Effector memory CD4-positive, alpha-beta T cell (primary cell): ENCODE results near the gene MAST3.

ENCODE experiments used
- DNase-seq, 3 donors: peaks; one replicate each; pipeline ENCODE4 v3.0.0-alpha.2; 2020
- H3K27ac ChIP-seq: 2 replicates; pipeline ENCODE4 v1.7.0; 2013; ENCODE audit warnings: mild to moderate bottlenecking, low read length, moderate library complexity; ENCODE audit not compliant: insufficient read depth, poor library complexity, severe bottlenecking
- H3K27me3 ChIP-seq: replicated peaks from 2 replicates; pipeline ENCODE4 v1.7.0; 2013; ENCODE audit warnings: mild to moderate bottlenecking, low read length; ENCODE audit not compliant: insufficient read depth, control insufficient read depth, poor library complexity, severe bottlenecking
- H3K36me3 ChIP-seq: 2 replicates; pipeline ENCODE4 v1.7.0; 2013; ENCODE audit warnings: mild to moderate bottlenecking, low read length, moderate library complexity; ENCODE audit not compliant: control insufficient read depth, insufficient read depth
- H3K4me1 ChIP-seq: 2 replicates; pipeline ENCODE4 v1.7.0; 2013; ENCODE audit warnings: low read length, mild to moderate bottlenecking; ENCODE audit not compliant: control insufficient read depth, insufficient read depth, poor library complexity, severe bottlenecking
- H3K4me3 ChIP-seq: 2 replicates; pipeline ENCODE4 v1.7.0; 2013; ENCODE audit warnings: low read length, low read depth, mild to moderate bottlenecking; ENCODE audit not compliant: insufficient read depth, poor library complexity, severe bottlenecking
- H3K9me3 ChIP-seq: 2 replicates; pipeline ENCODE4 v1.7.0; 2013; ENCODE audit warnings: mild to moderate bottlenecking, low read length, moderate library complexity; ENCODE audit not compliant: control insufficient read depth

Gene MAST3

DNA sequence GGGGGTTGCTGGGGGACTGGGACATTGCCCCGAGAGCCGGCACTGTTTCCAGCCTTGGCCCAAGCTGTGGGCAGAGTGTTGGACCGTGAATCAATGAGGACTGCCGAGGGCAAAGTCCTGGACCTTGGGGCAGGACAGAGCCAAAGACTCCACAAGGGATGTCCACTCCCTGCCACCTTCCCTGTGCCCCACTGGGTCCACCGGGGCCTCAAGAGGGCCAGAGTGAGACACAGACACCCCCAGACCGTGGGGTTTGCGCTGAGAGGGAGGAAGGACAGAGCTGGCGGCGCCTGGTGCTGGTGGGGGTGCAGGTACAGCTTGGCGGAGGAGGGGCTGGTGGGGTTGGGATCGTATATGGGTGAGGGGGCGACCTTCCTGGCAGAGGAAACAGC is 11.8 kb downstream of the MAST3 start:
- Histone ChIP-seq H3K27ac (peak overlapping the region; percentile 66), H3K36me3 (no peaks in the 10 kb centered on the region), H3K9me3 (no peaks in the 10 kb centered on the region), H3K27me3 (no peaks in the 10 kb centered on the region), H3K4me1 (peaks cover 21% of the 10 kb centered on the region), H3K4me3 (peak overlapping the region; percentile 66)
- DNase-seq, result no peak

DNA sequence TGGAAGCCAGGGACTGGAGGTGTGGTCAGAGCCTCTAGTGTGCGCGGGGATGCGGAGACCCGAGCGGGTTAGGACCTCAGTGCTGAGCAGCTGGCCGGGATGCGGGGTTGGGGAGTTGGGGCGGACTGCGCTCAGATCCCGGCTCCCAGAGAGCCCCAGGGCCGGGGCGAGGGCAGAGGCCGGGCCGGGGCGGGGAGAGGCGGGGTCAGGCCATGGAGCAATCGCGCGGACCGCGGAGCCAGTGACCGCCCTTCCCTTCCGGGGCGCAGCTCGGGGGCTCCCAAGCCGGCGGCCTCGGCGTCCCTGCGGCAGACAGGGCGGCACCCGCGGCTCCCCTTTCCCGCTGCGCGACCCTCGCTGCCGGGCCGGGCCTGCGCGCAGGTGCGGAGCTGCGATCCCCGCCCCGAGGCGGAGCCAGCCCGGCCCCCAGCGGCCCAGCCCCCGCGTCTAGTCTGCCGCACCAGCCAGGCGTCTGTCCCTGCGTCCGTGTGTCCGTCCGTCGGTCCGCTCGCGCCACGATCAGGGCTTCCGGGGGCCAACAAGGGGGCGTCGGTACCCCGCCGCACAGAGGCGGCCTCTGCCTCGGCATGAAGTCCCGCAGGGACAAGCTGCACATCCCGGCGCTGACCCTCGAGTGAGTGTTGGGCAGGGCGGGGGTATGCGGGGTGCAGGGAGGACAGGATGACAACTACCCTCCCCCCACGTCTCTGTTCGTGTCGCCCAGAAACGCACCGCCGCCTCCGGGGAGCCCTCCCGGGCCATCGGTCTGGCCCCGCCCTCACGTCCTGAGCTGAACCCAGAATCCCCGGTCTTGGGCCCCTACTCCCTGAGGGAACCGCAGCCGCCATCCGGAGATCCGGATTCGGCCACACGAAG is 12.4 kb downstream of the MAST3 start:
- H3K9me3 ChIP-seq, result no peaks in the 10 kb centered on the region
- H3K27me3 ChIP-seq, result no peaks in the 10 kb centered on the region
- H3K36me3 ChIP-seq, result no peaks in the 10 kb centered on the region
- DNase-seq, result peak in 1 of 3 donors; percentile 23
- H3K4me3 ChIP-seq, result peak overlapping the region; percentile 66
- peaks cover 15% of the 10 kb centered on the region for H3K4me1 ChIP-seq
- peak overlapping the region; percentile 66 for H3K27ac ChIP-seq

DNA sequence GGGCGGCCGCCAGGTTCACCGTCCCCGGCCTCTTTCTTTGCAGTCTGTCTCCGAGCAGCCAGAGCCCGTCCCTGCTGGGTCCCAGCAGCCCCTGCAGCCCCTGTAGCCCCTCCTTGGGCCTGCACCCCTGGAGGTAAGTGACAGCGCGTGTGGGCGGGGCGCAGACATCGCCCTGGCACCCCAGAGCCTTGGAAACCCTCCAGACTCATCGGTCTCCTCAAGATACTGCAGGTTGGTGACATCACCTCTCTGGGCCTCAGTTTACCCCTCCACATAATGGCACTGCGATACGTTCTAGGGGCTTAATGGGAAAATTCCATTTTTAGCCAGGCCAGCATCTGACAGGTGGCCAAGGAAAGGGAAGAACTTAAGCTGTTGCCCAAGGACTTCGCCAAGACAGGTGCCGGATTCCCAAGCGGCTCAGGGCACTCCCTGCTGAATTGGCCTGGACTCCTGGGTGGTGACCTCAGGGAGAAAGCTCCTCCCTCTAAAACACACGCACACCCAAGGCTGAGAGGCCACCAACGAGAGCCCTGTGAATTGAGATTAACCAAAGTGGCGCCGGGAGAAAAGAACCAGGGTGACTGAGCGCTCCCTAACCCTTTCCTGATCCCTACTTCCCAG is 13.1 kb downstream of the MAST3 start:
- H3K4me1 ChIP-seq, result peaks cover 15% of the 10 kb centered on the region
- H3K9me3 ChIP-seq, result no peaks in the 10 kb centered on the region
- peaks cover 3% of the 10 kb centered on the region for H3K36me3 ChIP-seq
- no peak for DNase-seq
- H3K4me3 ChIP-seq, result peak overlapping the region; percentile 66
- H3K27me3 ChIP-seq, result no peaks in the 10 kb centered on the region
- H3K27ac ChIP-seq, result no peak overlapping the region

DNA sequence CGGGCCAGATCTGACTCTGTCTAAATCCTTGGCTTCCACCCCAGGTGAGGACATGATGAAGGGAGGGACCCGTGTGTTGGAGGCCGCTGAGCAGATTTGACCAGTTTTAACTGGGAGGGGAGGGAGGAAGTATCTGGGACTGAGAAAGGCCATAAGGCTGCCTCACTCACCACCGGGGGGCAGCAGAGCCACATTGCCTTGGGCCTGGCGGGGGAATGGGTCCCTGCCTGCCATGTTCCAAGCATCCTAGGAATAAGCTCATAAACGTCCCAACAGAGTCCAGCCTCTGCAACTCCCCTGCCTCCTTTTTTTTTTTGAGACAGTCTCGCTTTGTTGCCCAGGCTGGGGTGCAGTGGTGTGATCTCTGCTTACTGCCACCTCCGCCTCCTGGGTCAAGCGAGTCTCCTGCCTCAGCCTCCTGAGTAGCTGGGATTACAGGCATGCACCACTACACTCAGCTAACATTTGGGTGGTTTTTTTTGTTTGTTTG is 15.5 kb downstream of the MAST3 start:
- Histone ChIP-seq H3K9me3 (no peaks in the 10 kb centered on the region), H3K27me3 (no peaks in the 10 kb centered on the region), H3K27ac (no peak overlapping the region), H3K36me3 (peaks cover 3% of the 10 kb centered on the region), H3K4me3 (no peak overlapping the region), H3K4me1 (peaks cover 21% of the 10 kb centered on the region)
- peak; percentile 43 to 61 (median 45) for DNase-seq

DNA sequence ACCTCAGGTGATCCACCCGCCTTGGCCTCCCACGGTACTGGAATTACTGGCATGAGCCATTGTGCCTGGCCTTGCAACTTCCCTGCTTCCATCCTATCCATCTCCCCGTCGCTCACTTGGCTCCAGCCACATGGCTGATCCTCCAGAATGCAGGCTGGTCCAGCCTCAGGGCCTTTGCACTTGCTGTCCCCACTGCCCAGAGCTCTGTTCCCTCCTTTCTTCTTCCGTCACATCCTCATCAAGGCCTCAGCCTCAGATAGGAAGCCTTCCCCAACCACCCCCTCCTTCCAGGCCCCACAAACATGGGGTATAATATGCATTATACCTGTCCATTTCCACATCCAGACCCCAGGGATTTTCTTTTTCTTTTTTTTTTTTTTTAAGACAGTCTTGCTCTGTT is 16.2 kb downstream of the MAST3 start:
- Histone ChIP-seq H3K36me3 (peaks cover 3% of the 10 kb centered on the region), H3K27ac (no peak overlapping the region), H3K4me3 (no peak overlapping the region), H3K4me1 (peaks cover 27% of the 10 kb centered on the region), H3K9me3 (no peaks in the 10 kb centered on the region), H3K27me3 (no peaks in the 10 kb centered on the region)
- no peak for DNase-seq

DNA sequence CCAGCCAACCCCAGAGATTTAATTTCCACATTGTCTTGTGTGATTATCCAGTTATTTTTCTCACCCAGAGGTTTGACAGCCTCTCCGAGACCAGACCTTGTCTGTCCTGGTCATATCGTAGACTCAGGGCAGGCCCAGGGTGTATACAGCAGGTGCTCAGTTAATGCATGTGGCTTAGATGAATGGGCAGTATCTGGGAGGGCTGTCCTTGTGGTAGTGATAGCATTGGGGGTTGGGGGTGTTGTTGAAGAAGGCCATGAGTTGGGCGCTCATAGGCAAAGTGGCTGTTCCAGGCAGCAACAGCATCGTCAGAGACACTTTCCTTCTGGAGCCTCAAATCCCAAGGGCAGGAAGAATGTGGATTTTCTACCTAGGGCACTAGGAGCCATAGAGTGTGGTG is 16.9 kb downstream of the MAST3 start:
- H3K4me1 ChIP-seq, result peaks cover 27% of the 10 kb centered on the region
- no peak overlapping the region for H3K4me3 ChIP-seq
- H3K27ac ChIP-seq, result no peak overlapping the region
- DNase-seq, result no peak
- no peaks in the 10 kb centered on the region for H3K9me3 ChIP-seq
- H3K36me3 ChIP-seq, result peaks cover 3% of the 10 kb centered on the region
- no peaks in the 10 kb centered on the region for H3K27me3 ChIP-seq

DNA sequence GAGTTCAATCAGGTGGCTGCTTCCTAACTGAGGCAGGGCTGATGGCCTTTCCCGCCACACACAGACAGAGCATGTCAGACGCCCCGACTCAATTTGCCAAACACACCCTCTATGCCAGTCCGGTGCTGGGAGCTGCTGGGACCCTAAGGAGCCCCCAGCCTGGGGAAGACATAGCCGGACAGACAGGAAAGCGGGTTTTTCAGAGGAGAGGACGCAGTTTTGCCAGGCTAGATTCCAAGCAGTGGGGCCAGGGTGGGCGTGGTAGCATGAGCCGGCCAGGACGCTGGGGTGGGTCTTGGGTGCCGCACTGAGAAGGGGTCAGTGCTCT is 19.8 kb downstream of the MAST3 start:
- H3K27ac ChIP-seq, result peak overlapping the region; percentile 60
- H3K36me3 ChIP-seq, result peaks cover 12% of the 10 kb centered on the region
- DNase-seq, result no peak
- H3K4me3 ChIP-seq, result peak overlapping the region; percentile 39
- peaks cover 24% of the 10 kb centered on the region for H3K4me1 ChIP-seq
- no peaks in the 10 kb centered on the region for H3K9me3 ChIP-seq
- no peaks in the 10 kb centered on the region for H3K27me3 ChIP-seq

DNA sequence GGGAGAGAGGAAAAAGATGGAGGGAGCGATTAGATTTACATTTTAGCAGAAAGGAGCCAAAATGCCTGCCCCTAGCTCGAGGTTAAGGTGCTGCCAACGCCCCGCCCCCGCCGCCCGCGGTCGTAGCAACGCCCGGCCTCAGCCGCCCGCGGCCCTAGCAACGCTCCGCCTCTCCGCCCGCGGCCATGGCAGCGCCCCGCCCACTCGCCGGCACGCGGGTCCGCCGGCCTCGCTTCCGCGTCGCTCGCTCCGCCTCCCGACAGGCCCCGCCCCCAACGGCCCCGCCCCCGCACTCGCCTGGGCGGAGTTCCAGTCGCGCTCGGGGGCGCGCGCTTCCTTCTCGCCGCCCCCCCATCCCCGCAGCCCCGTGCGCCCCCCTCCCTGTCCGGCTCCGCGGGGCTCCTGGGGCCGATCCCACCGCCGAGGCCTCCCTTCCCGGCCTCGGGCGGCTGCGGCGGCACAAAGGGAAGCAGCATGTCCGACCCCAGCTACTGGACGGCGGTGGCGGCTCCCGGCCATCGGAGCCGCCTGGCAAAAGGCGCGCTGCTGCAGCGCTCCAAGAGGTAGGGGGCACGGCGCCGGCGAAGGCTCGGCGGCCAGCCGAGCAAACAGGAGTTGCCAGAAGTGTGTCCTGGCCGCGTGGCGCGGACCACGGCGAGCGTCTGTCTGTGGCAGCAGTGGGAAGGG is 20.3 kb downstream of the MAST3 start:
- peaks cover 17% of the 10 kb centered on the region for H3K36me3 ChIP-seq
- peak overlapping the region; percentile 77 for H3K27ac ChIP-seq
- H3K9me3 ChIP-seq, result no peaks in the 10 kb centered on the region
- H3K4me3 ChIP-seq, result peak overlapping the region; percentile 83
- no peaks in the 10 kb centered on the region for H3K27me3 ChIP-seq
- DNase-seq, result peak; percentile 91 to 93 (median 92)
- peaks cover 24% of the 10 kb centered on the region for H3K4me1 ChIP-seq

DNA sequence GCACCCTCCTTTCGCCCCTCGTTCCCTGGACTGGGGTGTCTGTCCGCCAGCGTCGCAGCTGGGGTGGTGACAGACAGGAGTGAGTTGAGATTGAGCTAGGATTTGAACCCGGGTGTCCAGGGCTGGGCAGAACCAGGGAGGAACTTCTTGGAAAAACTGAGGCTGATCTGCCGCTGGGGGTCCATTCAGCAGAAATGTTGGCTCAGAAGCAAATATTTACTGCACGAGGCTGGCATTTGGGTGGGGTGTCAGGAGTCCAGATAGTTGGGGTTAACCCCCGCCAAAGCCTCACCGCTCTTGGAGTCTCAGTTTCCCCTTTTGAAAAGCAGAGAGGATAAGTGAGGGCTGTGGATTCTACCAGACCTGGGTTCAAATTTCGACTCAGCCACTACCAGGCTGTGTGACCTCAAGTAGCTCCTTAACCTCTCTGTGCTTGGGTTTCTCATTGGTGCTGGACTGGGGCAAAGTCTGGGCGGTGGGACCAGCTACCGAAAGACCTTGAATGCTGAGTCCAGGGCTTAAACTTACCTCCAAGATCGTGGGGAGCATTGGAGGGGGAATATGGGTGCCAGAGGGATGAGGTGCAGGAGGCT is 20.9 kb downstream of the MAST3 start:
- H3K27ac ChIP-seq, result peak overlapping the region; percentile 77
- no peaks in the 10 kb centered on the region for H3K27me3 ChIP-seq
- no peak for DNase-seq
- H3K9me3 ChIP-seq, result no peaks in the 10 kb centered on the region
- H3K4me1 ChIP-seq, result peaks cover 24% of the 10 kb centered on the region
- peak overlapping the region; percentile 83 for H3K4me3 ChIP-seq
- H3K36me3 ChIP-seq, result peaks cover 24% of the 10 kb centered on the region
